HepG2 (cell line): Measurements from ENCODE around the gene CLRN2. TPM values are rescaled to one million over a fixed set of nuclear protein-coding genes. Genes with fewer than 3 reads are reported as not detected.

ENCODE experiments used
- ATAC-seq: fragments of 200-7000 bp; cut with Tn5 transposase; 3 replicates; pipeline ENCODE4 v1.9.1; 2020; ENCODE audit warnings: mild to moderate bottlenecking, moderate library complexity
- BruUV-seq: library from RNA; stranded (reverse); fragments of 400-500 nt; replicated peaks from 2 replicates; lab custom pipeline; 2021; lab: Mats Ljungman, UMichigan
- CTCF ChIA-PET: fragments of 300-600 bp; formaldehyde crosslinking; extraction: SDS; loops from one replicate; lab custom pipeline; 2021; ENCODE audit warnings: low total read pairs, inconsistent platforms, low intra/inter-chr PET ratio; lab: Yijun Ruan, JAX
- POLR2A ChIA-PET: fragments of 350-600 bp; sonication (Branson Sonifier 250); formaldehyde crosslinking; loops from one replicate; lab custom pipeline; 2020; ENCODE audit warnings: antibody characterized with exemption, inconsistent platforms; lab: Yijun Ruan, JAX
- DNase-seq: peaks from one replicate; pipeline ENCODE4 v3.0.0-alpha.2; 2015; ENCODE audit warnings: low spot score
- FAIRE-seq: peaks from 3 replicates; lab custom pipeline; 2011; peaks lifted over from hg19 to GRCh38; lab: Jason Lieb, UNC
- H2AFZ ChIP-seq: one replicate; pipeline ENCODE4 v1.6.1; 2011; ENCODE audit warnings: low read length, inconsistent platforms
- H3K27ac ChIP-seq: fragments of 300-600 bp; 3 replicates; pipeline ENCODE4 v1.8.0; 2011; ENCODE audit warnings: mixed run types, mild to moderate bottlenecking, mixed read lengths, low read length, inconsistent platforms; ENCODE audit not compliant: insufficient read depth; ENCODE audit errors: extremely low read length
- H3K27me3 ChIP-seq, 2 experiments: fragments of 200-600 bp in 1 of 2; 2 replicates in 1 of 2; 3 replicates in 1 of 2; pipeline versions ENCODE4 v1.6.0 to v1.8.0; 2011; ENCODE audit warnings: low read length in 2 of 2, mild to moderate bottlenecking in 2 of 2, moderate library complexity in 2 of 2, inconsistent platforms in 1 of 2; ENCODE audit not compliant: insufficient read depth in 2 of 2, control insufficient read depth in 1 of 2
- H3K36me3 ChIP-seq, 2 experiments: fragments of 200-600 bp in 1 of 2; replicated peaks in 1 of 2; 2 replicates in 1 of 2; 3 replicates in 1 of 2; pipeline versions ENCODE4 v1.5.1 to v1.8.0; 2011; ENCODE audit warnings: low read length in 2 of 2, inconsistent platforms in 1 of 2; ENCODE audit not compliant: insufficient read depth in 2 of 2, control insufficient read depth in 1 of 2
- H3K4me1 ChIP-seq: 2 replicates; pipeline ENCODE4 v1.5.1; 2012; ENCODE audit warnings: low read length, inconsistent platforms; ENCODE audit not compliant: insufficient read depth
- H3K4me2 ChIP-seq: 2 replicates; pipeline ENCODE4 v1.6.0; 2011; ENCODE audit warnings: low read depth, low read length, inconsistent platforms
- H3K4me3 ChIP-seq, 3 experiments: fragments of 200-600 bp in 1 of 3; sonication (generic), shearing (Covaris generic) in 1 of 3; replicated peaks in 1 of 3; 2 replicates each; pipeline ENCODE4 v1.5.1; 2011 to 2016; ENCODE audit warnings: low read length in 3 of 3, inconsistent platforms in 2 of 3, low read depth in 2 of 3, mild to moderate bottlenecking in 2 of 3, control low read depth in 1 of 3, mixed read lengths in 1 of 3; ENCODE audit not compliant: insufficient read depth in 1 of 3
- H3K79me2 ChIP-seq: one replicate; pipeline ENCODE4 v1.6.1; 2011; ENCODE audit warnings: low read length, inconsistent platforms; ENCODE audit not compliant: insufficient read depth
- H3K9ac ChIP-seq: 2 replicates; pipeline ENCODE4 v1.6.0; 2011; ENCODE audit warnings: mild to moderate bottlenecking, low read depth, low read length, inconsistent platforms; ENCODE audit not compliant: insufficient read depth
- H3K9me3 ChIP-seq: 2 replicates; pipeline ENCODE4 v1.5.1; 2012; ENCODE audit warnings: mild to moderate bottlenecking, low read length
- H4K20me1 ChIP-seq: 2 replicates; pipeline ENCODE4 v1.6.0; 2011; ENCODE audit warnings: inconsistent platforms, mild to moderate bottlenecking, low read length, moderate library complexity; ENCODE audit not compliant: insufficient read depth
- EZH2 ChIP-seq: conservative IDR thresholded peaks from 2 replicates; pipeline ENCODE4 v1.6.1; 2012; ENCODE audit warnings: mild to moderate bottlenecking, low read depth, low read length, moderate library complexity
- HBP1 ChIP-seq: IDR thresholded peaks from 2 replicates; pipeline ENCODE4 v1.6.1; 2016; ENCODE audit warnings: low read depth, control low read depth
- IRX3 ChIP-seq: sonication (generic); formaldehyde crosslinking; IDR thresholded peaks from 2 replicates; pipeline ENCODE4 v1.8.1; 2023; ENCODE audit warnings: mild to moderate bottlenecking, low read depth, missing genetic modification reagents, borderline replicate concordance
- MEIS2 ChIP-seq: sonication (generic); formaldehyde crosslinking; IDR thresholded peaks from 2 replicates; pipeline ENCODE4 v1.9.0; 2021; ENCODE audit warnings: mild to moderate bottlenecking, missing genetic modification reagents
- MLX ChIP-seq: IDR thresholded peaks from 2 replicates; pipeline ENCODE4 v1.6.1; 2016
- MXI1 ChIP-seq: IDR thresholded peaks from 3 replicates; pipeline ENCODE4 v1.6.1; 2012; ENCODE audit warnings: low read depth, low read length, inconsistent platforms, borderline replicate concordance
- PLSCR1 ChIP-seq: sonication (generic); formaldehyde crosslinking; IDR thresholded peaks from 2 replicates; pipeline ENCODE4 v1.5.0; 2020; ENCODE audit warnings: missing genetic modification reagents, mild to moderate bottlenecking, borderline replicate concordance
- RFX3 ChIP-seq: IDR thresholded peaks from 2 replicates; pipeline ENCODE4 v1.6.1; 2016; ENCODE audit warnings: missing biosample characterization, missing genetic modification reagents
- SUZ12 ChIP-seq: fragments of 150-350 bp; IDR thresholded peaks from 2 replicates; pipeline ENCODE4 v1.6.1; 2014; ENCODE audit warnings: low read depth, low read length
- TEF ChIP-seq: sonication (generic); formaldehyde crosslinking; IDR thresholded peaks from 2 replicates; pipeline ENCODE4 v1.5.0; 2020; ENCODE audit warnings: missing genetic modification reagents
- ZBTB37 ChIP-seq: sonication (generic); formaldehyde crosslinking; IDR thresholded peaks from 2 replicates; pipeline ENCODE4 v1.4.0; 2020; ENCODE audit warnings: mild to moderate bottlenecking, missing genetic modification reagents
- ZFP36L1 ChIP-seq: sonication (generic); formaldehyde crosslinking; IDR thresholded peaks from 2 replicates; pipeline ENCODE4 v1.8.0; 2022; ENCODE audit warnings: mild to moderate bottlenecking, missing genetic modification reagents, moderate library complexity
- ZNF34 ChIP-seq: sonication (generic); formaldehyde crosslinking; IDR thresholded peaks from 2 replicates; pipeline ENCODE4 v1.4.0; 2020; ENCODE audit warnings: mild to moderate bottlenecking, missing genetic modification reagents, borderline replicate concordance
- ZNF567 ChIP-seq: sonication (generic); formaldehyde crosslinking; IDR thresholded peaks from 2 replicates; pipeline ENCODE4 v1.8.1; 2023; ENCODE audit warnings: mild to moderate bottlenecking, missing genetic modification reagents, borderline replicate concordance
- ZNF619 ChIP-seq: sonication (generic); formaldehyde crosslinking; IDR thresholded peaks from 2 replicates; pipeline ENCODE4 v1.4.0; 2020; ENCODE audit warnings: mild to moderate bottlenecking, missing genetic modification reagents
- WGBS: methylation state at CpG from one replicate; pipeline ENCODE4 v1.1.6; 2017; ENCODE audit warnings: low lambda C conversion rate; 5-methylcytosine and 5-hydroxymethylcytosine counted together
- in situ Hi-C: cut with HindIII; loops from 2 replicates; pipeline ENCODE4 v1.10.0; 2017; ENCODE audit warnings: low pct_unique_long_range_greater_than_20kb; ENCODE audit not compliant: extremely low pct_ligation_motif_present
- intact Hi-C: fragments of 100-400 bp; cut with micrococcal nuclease; formaldehyde crosslinking; loops from one replicate; pipeline ENCODE4 v1.10.0; 2022; ENCODE audit not compliant: unreplicated experiment
- polyA plus RNA-seq, 8 experiments: library from polyadenylated mRNA; depleted of rRNA in 3 of 8; stranded (reverse) in 7 of 8; unstranded in 1 of 8; fragments of >200 nt; fragmentation: Illumina TruSeq in 4 of 8; extraction: Trizol in 4 of 8; gene quantifications; 2 replicates each; pipeline versions ENCODE4 v1.2.1 to v1.2.3, GENCODE V29; 2011 to 2016; ENCODE audit warnings: low read depth in 4 of 8, missing spikeins in 1 of 8, mixed read lengths in 1 of 8; ENCODE audit not compliant: insufficient read depth in 1 of 8
- total RNA-seq, 5 experiments: library from RNA; depleted of rRNA; stranded (reverse); fragments of >200 nt; fragmentation: Illumina TruSeq; extraction: Trizol; gene quantifications; 2 replicates each; pipeline ENCODE4 v1.2.3, GENCODE V29; 2016; ENCODE audit warnings: low read depth in 1 of 5

Gene CLRN2
- total and polyA plus RNA-seq, 2 of the 13 experiments (the other 11 are each of a cell fraction or from before 2014, with no cell fraction given), result not detected

- in situ Hi-C loops (no loop called here), intact Hi-C loops (no loop called here)
- CTCF ChIA-PET, result no interaction called here
- H2AFZ ChIP-seq, result no peak overlapping the region
- no peak overlapping the region for H3K4me3 ChIP-seq
- TF ChIP-seq ZNF567 (no peak), MLX (CRISPR knock-in tag) (no peak), SUZ12 (no peak), ZBTB37 (CRISPR knock-in tag) (no peak), IRX3 (CRISPR knock-in tag) (no peak), ZNF619 (CRISPR knock-in tag) (no peak), RFX3 (CRISPR knock-in tag) (no peak), MEIS2 (CRISPR knock-in tag) (no peak), ZNF34 (CRISPR knock-in tag) (no peak), PLSCR1 (no peak), EZH2 (no peak), HBP1 (CRISPR knock-in tag) (no peak), ZFP36L1 (CRISPR knock-in tag) (no peak), TEF (CRISPR knock-in tag) (no peak), MXI1 (no peak)
- TF ChIP-seq, all 625 proteins: peak for 0
- ATAC-seq (no peak), FAIRE-seq (no peak), DNase-seq (no peak)
- no peaks in the 10 kb centered on the region for H4K20me1 ChIP-seq
- no peak overlapping the region for H3K9ac ChIP-seq
- peaks cover 17% of the 10 kb centered on the region for H3K4me1 ChIP-seq
- no TSS peak for BruUV-seq
- no peaks in the 10 kb centered on the region for H3K27me3 ChIP-seq
- WGBS, result 40% methylated on average over 4 of the region's 5 CpGs
- no peaks in the 10 kb centered on the region for H3K9me3 ChIP-seq
- H3K4me2 ChIP-seq, result no peak overlapping the region
- H3K79me2 ChIP-seq, result no peaks in the 10 kb centered on the region
- H3K36me3 ChIP-seq, result no peaks in the 10 kb centered on the region
- POLR2A ChIA-PET, result no interaction called here
- no peak overlapping the region for H3K27ac ChIP-seq
These were observed 6.6 kb downstream of the CLRN2 start for GRCh38 chr4:17521595-17521994.
